Endometrial microvascular endothelial cells (primary cell): ENCODE results near the gene SULT2B1. TPM values are rescaled to one million over a fixed set of nuclear protein-coding genes. Genes with fewer than 3 reads are reported as not detected.

ENCODE experiments used
- in situ Hi-C: cut with HindIII; loops from 2 replicates; pipeline ENCODE4 v1.10.0; 2017; ENCODE audit warnings: low sequenced_read_pairs, low pct_unique_long_range_greater_than_20kb; ENCODE audit errors: inconsistent ontology term
- total RNA-seq: library from RNA; depleted of rRNA; stranded (reverse); fragments of >200 nt; gene quantifications from one replicate; pipeline ENCODE4 v1.2.3, GENCODE V29; 2015; ENCODE audit errors: inconsistent ontology term

The SULT2B1 gene
- total RNA-seq, 1 donor from 2014 or later, result not detected

GRCh38 chr19:48613852-48614435 is 62.0 kb downstream of the SULT2B1 start:
- in situ Hi-C loops, result loop anchor here (25.0 kb wide), 1 partner anchor 152 kb away; the partner anchor contains the start of genes CYTH2 and KCNJ14

GRCh38 chr19:48614436-48615230 is 62.7 kb downstream of the SULT2B1 start, which contains the start of gene FAM83E:
Gene FAM83E, minus strand, starts transcription at chr19:48615076. Its CDS starts 1,704 bp downstream, at chr19:48613372.
- in situ Hi-C loops, result loop anchor here (25.0 kb wide), 1 partner anchor 152 kb away; the partner anchor contains the start of genes CYTH2 and KCNJ14

GRCh38 chr19:48615231-48616040 is 63.5 kb downstream of the SULT2B1 start:
- in situ Hi-C loops, result loop anchor here (25.0 kb wide), 1 partner anchor 153 kb away; the partner anchor contains the start of genes CYTH2 and KCNJ14

- in situ Hi-C loops, result loop anchor here (25.0 kb wide), 1 partner anchor 154 kb away; the partner anchor contains the start of genes CYTH2 and KCNJ14
Measured at GRCh38 chr19:48616041-48616436, 64.1 kb downstream of the SULT2B1 start.

- in situ Hi-C loops, result loop anchor here (25.0 kb wide), 1 partner anchor 154 kb away; the partner anchor contains the start of genes CYTH2 and KCNJ14
Measured at GRCh38 chr19:48616491-48617056, 64.6 kb downstream of the SULT2B1 start.

GRCh38 chr19:48617146-48617937 is 65.4 kb downstream of the SULT2B1 start:
- in situ Hi-C loops, result loop anchor here (25.0 kb wide), 1 partner anchor 155 kb away; the partner anchor contains the start of genes CYTH2 and KCNJ14

GRCh38 chr19:48618278-48618915 is 66.4 kb downstream of the SULT2B1 start:
- in situ Hi-C loops, result loop anchor here (25.0 kb wide), 1 partner anchor 156 kb away; the partner anchor contains the start of genes CYTH2 and KCNJ14

GRCh38 chr19:48618916-48619691 is 67.1 kb downstream of the SULT2B1 start, which contains the start of the genes RPL18 and SPHK2:
Gene RPL18, minus strand, starts transcription at chr19:48619178. Its CDS starts 35 bp downstream, at chr19:48619143.
Gene SPHK2, plus strand, starts transcription at chr19:48619506. Its CDS starts 1,009 bp downstream, at chr19:48620515.
- in situ Hi-C loops, result loop anchor here (25.0 kb wide), 1 partner anchor 157 kb away; the partner anchor contains the start of genes CYTH2 and KCNJ14

- in situ Hi-C loops, result loop anchor here (25.0 kb wide), 1 partner anchor 158 kb away; the partner anchor contains the start of genes CYTH2 and KCNJ14
Measured at GRCh38 chr19:48619692-48620585, 68.0 kb downstream of the SULT2B1 start.

GRCh38 chr19:48623556-48624066 is 71.6 kb downstream of the SULT2B1 start:
- in situ Hi-C loops, result loop anchor here (25.0 kb wide), 1 partner anchor 161 kb away; the partner anchor contains the start of genes CYTH2 and KCNJ14

- in situ Hi-C loops, result loop anchor here (25.0 kb wide), 1 partner anchor 162 kb away; the partner anchor contains the start of genes CYTH2 and KCNJ14
Measured at GRCh38 chr19:48624067-48624594, 72.2 kb downstream of the SULT2B1 start.

- in situ Hi-C loops, result loop anchor here (25.0 kb wide), 1 partner anchor 163 kb away; the partner anchor contains the start of genes CYTH2 and KCNJ14
Measured at GRCh38 chr19:48624791-48625723, 73.1 kb downstream of the SULT2B1 start.

GRCh38 chr19:48625891-48626327 is 73.9 kb downstream of the SULT2B1 start:
- in situ Hi-C loops, result no loop called here
